GM12891 (cell line): Measurements from ENCODE around the gene KISS1.

ENCODE experiments used
- POLR2A ChIP-seq: IDR thresholded peaks from 2 replicates; pipeline ENCODE4 v1.6.1; 2011; ENCODE audit warnings: low read depth, low read length, control low read depth
- POLR2AphosphoS5 ChIP-seq: IDR thresholded peaks from 2 replicates; pipeline ENCODE4 v1.6.1; 2011; ENCODE audit warnings: low read depth, low read length, control low read depth
- POU2F2 ChIP-seq: IDR thresholded peaks from 2 replicates; pipeline ENCODE4 v1.6.1; 2011; ENCODE audit warnings: low read depth, mild to moderate bottlenecking, control low read depth, low read length, moderate library complexity
- TAF1 ChIP-seq: IDR thresholded peaks from 2 replicates; pipeline ENCODE4 v1.6.1; 2011; ENCODE audit warnings: low read depth, low read length, control low read depth

GRCh38 chr1:204202481-204202880 is 6.2 kb upstream of the KISS1 start:
- TF ChIP-seq POLR2AphosphoS5 (no peak), POLR2A (no peak), TAF1 (no peak), POU2F2 (no peak)
